ENCODE measurements around the gene BRD2.

GRCh38 chr6:32971242-32971580 is 2.8 kb downstream of the BRD2 start:
- TF ChIP-seq CTCF (IDR thresholded peaks at IDR 0.05 in 2 of 3, conservative IDR thresholded peaks at IDR 0.05 in 1 of 3; ENCODE audit: insufficient read depth in 2 of 3, low read depth in 1 of 3, low read length in 3 of 3) = no peak
- TF ChIP-seq ETV5 (CRISPR knock-in tag; IDR thresholded peaks at IDR 0.05; ENCODE audit: low read depth) = no peak; the same call in 1 of the 2 replicates
- no peak; the same call in 1 of the 2 replicates for TF ChIP-seq SMARCA4 (IDR thresholded peaks at IDR 0.05)
- TF ChIP-seq ZNF512 (tag; IDR thresholded peaks at IDR 0.05) = no peak
- no peak for TF ChIP-seq GABPA (tag; conservative IDR thresholded peaks at IDR 0.05; ENCODE audit: low read depth)
- no peak for TF ChIP-seq LCOR (CRISPR knock-in tag; IDR thresholded peaks at IDR 0.05)
- no peak for TF ChIP-seq L3MBTL2 (IDR thresholded peaks at IDR 0.05)
- peak; percentile 32; the same call in 1 of the 2 replicates for TF ChIP-seq TOE1 (IDR thresholded peaks at IDR 0.05; ENCODE audit: borderline replicate concordance)
- no peak for TF ChIP-seq TOE1 (CRISPR knock-in tag; IDR thresholded peaks at IDR 0.05; ENCODE audit: borderline replicate concordance, low read depth)

Data from K562 (cell line).